ENCODE measurements around the gene SNCAIP. TPM values are rescaled to one million over a fixed set of nuclear protein-coding genes. Genes with fewer than 3 reads are reported as not detected.
A peak's percentile ranks its signal among the peaks of the same experiment; 100 is the strongest.

The SNCAIP gene
- not detected for polyA plus RNA-seq

GRCh38 chr5:122311961-122312590, at the start of gene SNCAIP:
TSS of gene SNCAIP (plus strand) at chr5:122312237. CDS start at chr5:122391135, 78,898 bp downstream.
- H3K27ac Mint-ChIP-seq = no peak within 1 kb of the TSS
- H3K9me3 Mint-ChIP-seq = peaks cover 0 to 31% (median 10%) of the 10 kb centered on the region in 6 donors
- DNase-seq = no peak
- H3K4me3 Mint-ChIP-seq = peak within 1 kb of the TSS in 1 of 5 donors; percentile 6
- peaks cover 13 to 22% (median 15%) of the 10 kb centered on the region in 3 donors for H3K27me3 Mint-ChIP-seq (ENCODE audit: low read depth in 3 of 3)
- no peaks in the 10 kb centered on the region for H3K4me1 Mint-ChIP-seq
- peaks cover 0 to 4% (median 0%) of the 10 kb centered on the region in 3 donors for H3K36me3 Mint-ChIP-seq

DNA sequence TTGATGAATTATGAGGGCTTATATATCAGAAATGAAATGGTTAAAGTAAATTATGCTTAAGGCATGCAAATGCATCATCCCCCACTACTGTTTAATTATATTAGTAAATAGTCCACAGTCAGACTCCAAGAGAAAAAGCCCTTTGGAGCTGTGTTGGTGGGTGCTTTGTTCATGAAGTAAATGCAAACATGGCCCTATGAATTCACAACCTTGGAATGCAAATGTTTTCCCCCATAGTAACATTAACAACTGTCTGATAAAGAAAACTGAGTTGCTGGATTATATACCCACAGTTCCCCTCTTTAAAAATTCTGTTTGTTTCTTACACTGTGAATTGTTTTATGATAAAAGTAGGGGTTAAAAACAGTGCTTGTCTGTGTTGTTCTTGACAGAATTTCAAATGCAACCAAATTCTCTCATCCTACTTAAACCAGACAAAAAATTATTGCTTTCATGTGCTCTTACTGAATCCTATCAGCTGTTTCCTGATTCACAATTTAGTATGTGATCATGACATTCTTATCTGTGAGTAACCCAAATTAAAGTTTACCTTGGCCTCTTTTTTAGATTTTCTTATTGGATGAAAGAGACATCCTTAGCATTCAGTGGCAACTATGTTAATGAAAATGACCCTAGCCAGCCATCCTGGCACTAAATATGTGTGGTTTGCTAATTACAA, 48.5 kb upstream of the SNCAIP start:
- H3K4me1 Mint-ChIP-seq = no peaks in the 10 kb centered on the region
- no peak overlapping the region for H3K27ac Mint-ChIP-seq
- no peak overlapping the region for H3K4me3 Mint-ChIP-seq
- peaks cover 0 to 2% (median 0%) of the 10 kb centered on the region in 3 donors for H3K27me3 Mint-ChIP-seq (ENCODE audit: low read depth in 3 of 3)
- no peaks in the 10 kb centered on the region for H3K36me3 Mint-ChIP-seq
- peaks cover 6 to 30% (median 10%) of the 10 kb centered on the region in 6 donors for H3K9me3 Mint-ChIP-seq
- DNase-seq = no peak

DNA sequence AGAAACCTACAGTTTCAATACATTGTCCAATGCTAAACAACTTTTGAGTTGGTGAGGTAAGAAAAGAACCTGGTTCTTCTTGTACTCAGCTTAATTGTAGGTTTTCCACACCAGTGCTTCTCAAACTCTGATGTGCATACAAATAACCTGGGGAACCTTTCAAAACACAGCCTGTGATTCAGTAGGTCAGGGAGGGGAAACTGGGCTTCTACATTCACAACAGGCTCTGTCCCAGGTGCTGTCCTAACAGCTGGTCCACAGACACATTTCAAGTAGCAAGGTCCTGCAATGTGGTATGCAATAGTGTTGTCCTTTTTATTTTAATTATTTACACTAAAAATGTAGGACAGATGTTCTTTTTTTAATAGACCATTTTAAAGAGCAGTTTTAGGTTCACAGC, 47.4 kb upstream of the SNCAIP start:
- Mint-ChIP-seq H3K36me3 (no peaks in the 10 kb centered on the region), H3K9me3 (peaks cover 7 to 25% (median 13%) of the 10 kb centered on the region in 6 donors), H3K27me3 (ENCODE audit: low read depth in 3 of 3) (peaks cover 0 to 4% (median 0%) of the 10 kb centered on the region in 3 donors)

DNA sequence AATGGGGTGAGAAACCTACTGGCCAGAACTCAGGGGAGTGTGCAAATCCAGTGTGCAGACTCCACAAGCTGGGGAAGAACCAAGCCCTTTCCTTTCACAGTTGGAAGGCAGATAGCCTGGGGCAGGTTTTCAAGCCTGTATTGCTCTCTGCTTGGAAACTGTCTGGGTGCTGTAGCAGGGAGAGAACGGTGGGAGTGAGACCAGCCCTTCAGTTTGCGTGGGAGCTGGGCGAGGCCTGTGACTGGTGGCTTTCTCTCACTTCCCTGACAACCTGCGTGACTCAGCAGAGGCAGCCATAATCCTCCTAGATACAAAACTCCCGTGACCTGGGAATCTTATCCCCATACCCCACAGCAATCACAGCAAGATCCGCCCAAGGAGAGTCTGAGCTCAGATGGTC, 44.9 kb upstream of the SNCAIP start:
- no peaks in the 10 kb centered on the region for H3K36me3 Mint-ChIP-seq
- H3K4me1 Mint-ChIP-seq = no peaks in the 10 kb centered on the region
- H3K27ac Mint-ChIP-seq = no peak overlapping the region
- H3K4me3 Mint-ChIP-seq = no peak overlapping the region
- no peak for DNase-seq
- peaks cover 7 to 21% (median 16%) of the 10 kb centered on the region in 6 donors for H3K9me3 Mint-ChIP-seq
- H3K27me3 Mint-ChIP-seq (ENCODE audit: low read depth in 3 of 3) = peaks cover 0 to 4% (median 0%) of the 10 kb centered on the region in 3 donors

More for the DNA sequence above, 47.4 kb upstream of the SNCAIP start:
- Mint-ChIP-seq H3K27ac (no peak overlapping the region), H3K4me3 (no peak overlapping the region), H3K4me1 (no peaks in the 10 kb centered on the region)
- no peak for DNase-seq

GRCh38 chr5:122273696-122274095, 38.3 kb upstream of the SNCAIP start:
- no peak overlapping the region for H3K27ac Mint-ChIP-seq
- no peaks in the 10 kb centered on the region for H3K36me3 Mint-ChIP-seq
- peaks cover 0 to 4% (median 2%) of the 10 kb centered on the region in 3 donors for H3K27me3 Mint-ChIP-seq (ENCODE audit: low read depth in 3 of 3)
- no peak overlapping the region for H3K4me3 Mint-ChIP-seq
- no peaks in the 10 kb centered on the region for H3K4me1 Mint-ChIP-seq
- no peak for DNase-seq
- H3K9me3 Mint-ChIP-seq = peaks cover 0 to 10% (median 6%) of the 10 kb centered on the region in 6 donors

DNA sequence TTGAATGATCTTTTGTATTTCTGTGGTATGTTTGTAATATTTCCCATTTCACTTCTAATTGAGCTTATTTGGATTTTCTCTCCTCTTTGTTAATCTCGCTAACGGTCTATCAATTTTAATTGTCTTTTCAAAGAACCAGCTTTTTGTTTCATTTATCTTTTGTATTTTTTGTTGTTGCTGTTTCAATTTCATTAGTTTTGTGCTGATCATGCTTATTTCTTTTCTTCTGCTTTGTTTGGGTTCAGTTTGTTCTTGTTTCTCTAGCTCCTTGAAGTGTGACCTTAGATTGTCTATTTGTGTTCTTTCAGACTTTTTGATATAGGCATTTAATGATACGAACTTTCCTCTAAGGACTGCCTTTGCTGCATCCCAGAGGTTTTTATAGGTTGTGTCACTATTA, 28.4 kb upstream of the SNCAIP start:
- Mint-ChIP-seq H3K36me3 (peaks cover 0 to 5% (median 0%) of the 10 kb centered on the region in 3 donors), H3K9me3 (peaks cover 7 to 37% (median 21%) of the 10 kb centered on the region in 6 donors), H3K4me3 (no peak overlapping the region), H3K4me1 (no peaks in the 10 kb centered on the region), H3K27me3 (ENCODE audit: low read depth in 3 of 3) (no peaks in the 10 kb centered on the region), H3K27ac (no peak overlapping the region)
- no peak for DNase-seq

DNA sequence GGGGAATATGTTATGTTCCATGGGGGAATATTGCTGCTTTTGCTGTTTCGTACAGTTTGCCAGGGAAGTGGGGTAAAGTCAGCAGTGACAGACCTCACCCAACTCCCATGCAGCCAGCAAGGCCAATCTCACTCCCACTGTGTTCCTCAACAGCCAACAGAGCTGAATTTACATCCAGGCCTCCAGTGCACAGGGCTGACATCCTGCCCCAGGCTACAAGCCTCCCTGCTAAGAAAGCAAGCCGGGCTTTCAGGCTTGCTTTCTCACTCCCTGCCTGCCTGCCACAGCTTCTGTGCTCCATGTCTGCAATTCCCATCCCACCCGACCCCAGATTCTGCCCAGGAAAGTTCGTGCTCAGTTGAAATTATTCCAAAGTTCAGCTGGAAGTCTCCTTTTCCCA, 25.5 kb upstream of the SNCAIP start:
- no peak overlapping the region for H3K27ac Mint-ChIP-seq
- no peak overlapping the region for H3K4me3 Mint-ChIP-seq
- no peaks in the 10 kb centered on the region for H3K4me1 Mint-ChIP-seq
- no peaks in the 10 kb centered on the region for H3K27me3 Mint-ChIP-seq (ENCODE audit: low read depth in 3 of 3)
- DNase-seq = no peak
- peaks cover 5 to 30% (median 19%) of the 10 kb centered on the region in 6 donors for H3K9me3 Mint-ChIP-seq
- no peaks in the 10 kb centered on the region for H3K36me3 Mint-ChIP-seq

DNA sequence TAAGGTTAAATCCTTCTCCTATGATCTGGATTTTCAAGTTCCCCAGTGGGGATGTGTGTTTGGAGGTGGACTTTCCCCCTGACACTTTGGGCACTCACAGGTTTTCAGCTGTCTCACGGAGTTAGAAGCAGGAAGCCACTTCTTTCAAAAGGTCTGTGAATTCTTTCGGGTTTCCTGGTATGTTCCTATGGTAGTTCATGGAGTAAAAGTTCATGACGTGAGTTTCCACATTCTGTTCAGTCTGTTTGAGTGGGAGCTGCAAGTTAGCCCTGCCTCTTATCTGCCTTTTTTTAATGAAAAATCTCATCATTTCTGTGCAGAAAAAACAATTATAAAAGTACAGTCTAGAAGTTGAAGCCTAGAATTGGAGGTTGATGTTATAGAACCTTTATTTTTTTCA, 24.9 kb upstream of the SNCAIP start:
- no peak overlapping the region for H3K4me3 Mint-ChIP-seq
- no peak for DNase-seq
- no peaks in the 10 kb centered on the region for H3K4me1 Mint-ChIP-seq
- no peaks in the 10 kb centered on the region for H3K27me3 Mint-ChIP-seq (ENCODE audit: low read depth in 3 of 3)
- no peak overlapping the region for H3K27ac Mint-ChIP-seq
- no peaks in the 10 kb centered on the region for H3K36me3 Mint-ChIP-seq
- peaks cover 5 to 24% (median 17%) of the 10 kb centered on the region in 6 donors for H3K9me3 Mint-ChIP-seq

DNA sequence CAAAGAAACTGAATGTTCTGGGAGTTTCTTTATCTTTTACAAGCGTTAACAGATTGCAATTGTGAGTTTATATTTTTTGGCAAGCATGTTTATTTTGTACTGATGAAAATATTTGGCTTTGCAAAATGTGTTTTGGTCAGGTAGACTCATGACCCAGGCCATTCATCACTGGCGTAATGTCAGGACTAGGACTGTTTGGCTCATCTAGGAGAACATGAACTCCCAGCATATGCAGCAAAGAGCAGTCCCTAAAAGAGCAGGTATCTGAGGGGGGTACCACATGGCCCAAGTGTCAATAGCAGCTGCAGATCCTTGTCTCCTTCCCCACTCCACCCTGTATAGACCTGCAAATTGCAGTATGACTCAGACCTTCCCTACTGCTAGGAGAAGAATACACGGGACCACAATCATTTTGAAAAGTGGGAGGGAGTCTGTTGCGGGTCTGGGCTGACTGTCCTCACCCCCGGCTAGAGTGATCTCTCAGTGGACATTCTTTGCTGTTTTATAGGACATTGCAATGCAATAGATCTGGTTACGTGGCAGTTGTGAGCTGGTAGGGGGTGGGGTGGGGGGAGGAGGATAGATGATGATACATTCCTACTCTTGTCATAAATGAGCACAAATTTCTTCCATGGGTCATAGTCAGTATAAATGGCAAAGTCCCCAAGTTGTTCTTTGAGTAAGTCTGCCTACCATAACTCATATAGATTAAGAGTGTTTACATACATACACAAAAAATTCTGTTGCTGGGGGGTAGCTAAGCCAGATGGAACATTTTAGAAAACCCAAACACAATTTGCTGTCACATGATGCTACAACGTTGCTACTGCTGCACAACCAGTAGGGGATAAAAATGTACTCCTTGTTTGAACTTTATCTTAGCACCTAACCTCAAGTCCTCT, 20.8 kb upstream of the SNCAIP start:
- Mint-ChIP-seq H3K27me3 (ENCODE audit: low read depth in 3 of 3) (peaks cover 0 to 4% (median 0%) of the 10 kb centered on the region in 3 donors), H3K9me3 (peaks cover 0 to 4% (median under 1%) of the 10 kb centered on the region in 6 donors), H3K36me3 (no peaks in the 10 kb centered on the region), H3K27ac (no peak overlapping the region), H3K4me1 (no peaks in the 10 kb centered on the region), H3K4me3 (no peak overlapping the region)
- DNase-seq = no peak

DNA sequence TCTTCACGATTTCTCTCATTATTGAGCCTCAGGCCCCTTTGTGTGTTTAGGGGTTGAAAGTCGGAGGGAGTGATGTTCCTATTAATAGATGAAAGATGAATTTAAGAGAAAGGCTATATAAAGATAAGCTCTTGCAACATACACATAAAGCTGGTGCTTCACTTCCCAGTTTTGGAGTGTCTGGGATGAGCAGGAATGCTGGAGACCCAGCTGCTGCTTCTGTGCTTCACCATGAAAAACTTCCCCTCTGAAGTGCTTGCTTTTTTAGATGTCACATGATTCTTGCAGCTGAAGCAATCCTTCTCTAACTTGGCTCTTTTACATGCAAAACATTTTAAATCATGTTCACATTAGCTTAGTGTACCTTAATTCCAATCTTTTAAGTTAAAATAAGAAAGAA, 19.7 kb upstream of the SNCAIP start:
- Mint-ChIP-seq H3K4me3 (no peak overlapping the region), H3K4me1 (no peaks in the 10 kb centered on the region), H3K9me3 (peaks cover 0 to 4% (median 0%) of the 10 kb centered on the region in 6 donors), H3K27me3 (ENCODE audit: low read depth in 3 of 3) (peaks cover 0 to 7% (median 0%) of the 10 kb centered on the region in 3 donors), H3K36me3 (no peaks in the 10 kb centered on the region), H3K27ac (no peak overlapping the region)
- no peak for DNase-seq

DNA sequence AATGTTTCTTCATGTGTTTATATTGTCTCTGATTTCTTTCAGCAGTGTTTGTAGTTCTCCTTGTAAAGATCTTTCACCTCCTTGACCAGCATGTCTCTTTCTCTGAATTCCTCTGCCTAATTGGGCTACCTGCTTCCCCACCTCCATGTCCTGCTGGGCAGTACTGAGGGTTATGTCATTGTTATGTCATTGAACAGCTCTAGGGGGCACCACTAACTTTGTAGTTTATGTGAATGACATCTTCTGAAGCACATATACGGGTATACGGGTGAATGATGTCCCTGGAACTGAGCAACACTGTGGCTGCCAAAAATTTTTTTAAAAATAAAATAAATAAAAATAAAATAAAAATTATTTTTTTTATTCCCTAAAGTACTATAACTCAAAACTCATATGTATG, 16.9 kb upstream of the SNCAIP start:
- peaks cover 0 to 14% (median 0%) of the 10 kb centered on the region in 3 donors for H3K27me3 Mint-ChIP-seq (ENCODE audit: low read depth in 3 of 3)
- peaks cover 0 to 4% (median under 1%) of the 10 kb centered on the region in 6 donors for H3K9me3 Mint-ChIP-seq
- no peaks in the 10 kb centered on the region for H3K4me1 Mint-ChIP-seq
- no peak overlapping the region for H3K27ac Mint-ChIP-seq
- no peak overlapping the region for H3K4me3 Mint-ChIP-seq
- no peak for DNase-seq
- no peaks in the 10 kb centered on the region for H3K36me3 Mint-ChIP-seq

GRCh38 chr5:122296871-122297270, 15.2 kb upstream of the SNCAIP start:
- Mint-ChIP-seq H3K4me3 (no peak overlapping the region), H3K27me3 (ENCODE audit: low read depth in 3 of 3) (peaks cover 0 to 14% (median 0%) of the 10 kb centered on the region in 3 donors), H3K36me3 (no peaks in the 10 kb centered on the region), H3K27ac (no peak overlapping the region), H3K9me3 (peaks cover 0 to 5% (median 2%) of the 10 kb centered on the region in 6 donors), H3K4me1 (no peaks in the 10 kb centered on the region)
- no peak for DNase-seq

GRCh38 chr5:122297587-122298298, 14.3 kb upstream of the SNCAIP start:
- Mint-ChIP-seq H3K4me1 (no peaks in the 10 kb centered on the region), H3K9me3 (peaks cover 0 to 5% (median 2%) of the 10 kb centered on the region in 6 donors), H3K27ac (no peak overlapping the region), H3K27me3 (ENCODE audit: low read depth in 3 of 3) (peaks cover 0 to 14% (median 0%) of the 10 kb centered on the region in 3 donors), H3K4me3 (no peak overlapping the region), H3K36me3 (no peaks in the 10 kb centered on the region)
- DNase-seq = no peak

All from immature natural killer cell (primary cell).